GM18909 (cell line): ENCODE measurements around the gene KRT82.

ENCODE experiments used
- ATAC-seq: cut with Tn5 transposase; IDR thresholded peaks from one replicate; pipeline ENCODE4 v1.9.1; 2021; ENCODE audit warnings: mild to moderate bottlenecking; ENCODE audit not compliant: unreplicated experiment, poor library complexity

Gene KRT82

GRCh38 chr12:52436000-52436827 is 30.1 kb upstream of the KRT82 start:
- no peak for ATAC-seq

GRCh38 chr12:52435659-52435999 is 29.5 kb upstream of the KRT82 start:
- no peak for ATAC-seq

- no peak for ATAC-seq
Observed at GRCh38 chr12:52434760-52435530, 28.8 kb upstream of the KRT82 start.

GRCh38 chr12:52434081-52434733 is 28.1 kb upstream of the KRT82 start, which contains the start of gene KRT75:
TSS of gene KRT75 (minus strand) at chr12:52434371. CDS start at chr12:52434304, 67 bp downstream.
- ATAC-seq = no peak

- no peak for ATAC-seq
Observed at GRCh38 chr12:52433501-52434080, 27.5 kb upstream of the KRT82 start.

GRCh38 chr12:52432559-52433207 is 26.5 kb upstream of the KRT82 start:
- no peak for ATAC-seq

- no peak for ATAC-seq
Observed at GRCh38 chr12:52428121-52428520, 22.0 kb upstream of the KRT82 start.

- ATAC-seq = no peak
Observed at GRCh38 chr12:52427083-52427482, 20.9 kb upstream of the KRT82 start.

GRCh38 chr12:52426034-52426433 is 19.9 kb upstream of the KRT82 start:
- no peak for ATAC-seq

- no peak for ATAC-seq
Observed at GRCh38 chr12:52425466-52425865, 19.3 kb upstream of the KRT82 start.

- ATAC-seq = no peak
Observed at GRCh38 chr12:52423661-52424500, 17.7 kb upstream of the KRT82 start.

GRCh38 chr12:52423035-52423434 is 16.9 kb upstream of the KRT82 start:
- no peak for ATAC-seq

GRCh38 chr12:52419656-52420055 is 13.5 kb upstream of the KRT82 start:
- no peak for ATAC-seq

GRCh38 chr12:52418576-52419110 is 12.5 kb upstream of the KRT82 start:
- ATAC-seq = no peak

- no peak for ATAC-seq
Observed at GRCh38 chr12:52417740-52418139, 11.6 kb upstream of the KRT82 start.

GRCh38 chr12:52416795-52417194 is 10.7 kb upstream of the KRT82 start:
- ATAC-seq = no peak

- no peak for ATAC-seq
Observed at GRCh38 chr12:52415870-52416750, 10.0 kb upstream of the KRT82 start.

GRCh38 chr12:52414936-52415335 is 8.8 kb upstream of the KRT82 start:
- no peak for ATAC-seq
